NOMO-1 (cell line): ENCODE results near the gene ADAMTS1.

Experiments
- DNase-seq, 2 experiments: peaks; one replicate each; lab custom pipeline; 2025; ENCODE audit not compliant: unreplicated experiment in 2 of 2; lab: John Stamatoyannopoulos, UW

The ADAMTS1 gene

DNA sequence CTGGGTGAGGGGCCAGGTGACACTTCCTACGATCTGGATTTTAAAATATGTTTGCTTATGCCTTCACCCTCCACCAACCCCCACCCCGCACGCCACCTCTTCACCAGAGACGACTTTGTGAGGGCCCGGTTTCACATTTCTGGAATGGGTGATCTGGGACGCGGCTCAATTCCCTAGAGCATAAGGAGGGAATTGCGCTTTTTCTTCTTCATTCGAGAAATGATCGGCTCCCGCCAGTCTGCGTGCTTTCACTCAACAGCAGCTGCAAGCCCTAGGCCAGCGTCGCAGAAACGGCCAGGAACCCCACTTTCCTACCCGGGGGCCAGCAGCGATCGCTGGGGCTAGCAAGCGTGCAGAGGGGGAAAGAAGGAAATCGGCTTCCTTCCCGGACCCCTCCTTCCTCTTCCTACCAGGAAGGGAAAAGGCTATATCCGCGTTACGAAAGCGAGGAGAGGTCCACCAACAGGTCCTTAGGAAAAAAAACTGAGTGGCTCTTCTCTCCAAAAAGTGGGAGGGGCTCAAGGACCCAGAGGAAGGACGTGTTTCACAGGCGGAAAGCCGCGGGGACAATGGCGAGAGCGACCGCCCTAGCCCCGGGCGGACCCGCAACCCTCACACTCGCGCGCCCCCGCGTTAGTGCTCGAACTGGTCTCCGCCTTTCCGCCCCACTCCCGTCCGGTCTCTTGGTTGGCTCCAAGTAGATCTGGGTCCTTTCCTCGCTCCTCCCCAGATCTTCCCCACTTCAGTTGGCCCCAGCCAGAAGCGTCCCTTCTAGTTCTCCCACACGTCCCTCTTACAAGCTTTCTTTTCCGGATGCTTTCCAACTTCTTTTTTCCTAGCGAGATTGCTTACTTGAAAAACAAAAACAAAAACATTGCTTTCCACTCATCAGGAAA is 1.1 kb upstream of the ADAMTS1 start:
- peak; percentile 31 to 50 for DNase-seq

DNA sequence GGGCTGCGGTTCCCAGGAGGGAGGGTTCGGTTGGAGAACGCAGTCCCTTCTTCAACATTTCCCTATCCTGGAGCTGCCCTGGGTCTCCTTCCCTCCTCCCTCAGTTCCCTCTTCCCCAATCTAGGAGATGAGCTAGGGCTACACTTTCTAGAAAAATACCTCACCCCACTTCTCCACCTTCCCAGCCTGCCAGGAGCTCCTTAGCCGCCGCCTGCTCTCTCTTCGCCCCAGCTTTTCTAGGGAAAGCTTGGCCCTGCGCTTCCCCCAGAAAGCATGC is 488 bp upstream of the ADAMTS1 start:
- DNase-seq, result no peak

DNA sequence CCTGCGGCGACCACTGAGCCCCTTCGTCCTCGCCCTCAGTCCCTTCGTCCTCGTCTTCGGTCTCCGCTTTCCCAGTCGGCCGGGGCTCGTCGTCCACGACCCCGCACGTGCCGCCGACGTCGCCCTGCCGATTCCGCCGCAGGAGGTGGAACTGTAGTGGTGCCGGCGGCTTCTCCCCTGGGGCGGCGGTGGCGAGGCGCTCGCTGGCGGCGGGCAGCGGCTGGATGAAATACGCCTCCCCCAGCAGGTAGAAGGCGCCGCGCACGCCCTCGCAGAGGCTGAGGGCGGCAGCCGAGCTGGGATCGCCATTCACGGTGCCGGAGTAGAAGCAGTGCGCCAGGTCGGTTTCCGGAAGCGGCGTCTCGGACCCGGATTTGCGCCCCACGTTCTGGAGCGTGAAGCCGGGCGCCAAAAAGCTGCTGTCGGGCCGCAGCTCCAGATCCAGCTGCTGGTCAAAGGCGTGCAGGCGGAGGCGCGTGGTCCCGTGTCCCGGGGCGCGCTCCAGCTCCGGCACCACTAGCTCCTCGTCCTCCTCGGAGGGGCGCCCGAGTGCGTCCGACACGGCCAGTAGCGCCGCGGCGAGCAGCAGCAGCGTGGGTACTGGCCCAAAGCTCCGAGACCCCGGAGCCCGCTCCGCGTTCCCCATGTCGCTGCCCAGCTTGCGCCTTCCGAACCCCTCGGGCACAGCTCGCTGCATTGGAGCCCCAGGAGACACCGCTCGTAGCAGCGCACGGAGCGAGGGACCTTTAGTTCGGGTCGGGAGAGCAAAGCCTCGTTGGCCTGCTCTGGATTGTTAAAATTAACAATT is 747 bp downstream of the ADAMTS1 start:
- peak; percentile 26 to 27 for DNase-seq

DNA sequence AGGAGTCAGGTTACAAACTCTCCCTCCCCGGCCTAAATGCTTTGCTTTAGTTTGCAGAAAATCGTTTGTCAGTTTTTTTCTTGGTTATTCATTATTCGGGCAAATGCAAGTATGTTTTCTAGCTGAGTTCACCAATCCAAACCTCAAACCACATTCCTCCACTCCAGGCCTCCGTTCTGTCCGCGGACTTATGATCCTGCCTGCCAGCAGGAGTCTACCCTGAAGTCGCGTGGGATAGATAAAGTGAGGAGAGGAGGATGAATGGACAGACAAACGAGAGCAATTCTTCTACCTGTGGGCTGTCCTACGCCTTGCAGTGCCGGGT is 1.3 kb downstream of the ADAMTS1 start:
- DNase-seq, result peak in 1 of 2 experiments; percentile 37

DNA sequence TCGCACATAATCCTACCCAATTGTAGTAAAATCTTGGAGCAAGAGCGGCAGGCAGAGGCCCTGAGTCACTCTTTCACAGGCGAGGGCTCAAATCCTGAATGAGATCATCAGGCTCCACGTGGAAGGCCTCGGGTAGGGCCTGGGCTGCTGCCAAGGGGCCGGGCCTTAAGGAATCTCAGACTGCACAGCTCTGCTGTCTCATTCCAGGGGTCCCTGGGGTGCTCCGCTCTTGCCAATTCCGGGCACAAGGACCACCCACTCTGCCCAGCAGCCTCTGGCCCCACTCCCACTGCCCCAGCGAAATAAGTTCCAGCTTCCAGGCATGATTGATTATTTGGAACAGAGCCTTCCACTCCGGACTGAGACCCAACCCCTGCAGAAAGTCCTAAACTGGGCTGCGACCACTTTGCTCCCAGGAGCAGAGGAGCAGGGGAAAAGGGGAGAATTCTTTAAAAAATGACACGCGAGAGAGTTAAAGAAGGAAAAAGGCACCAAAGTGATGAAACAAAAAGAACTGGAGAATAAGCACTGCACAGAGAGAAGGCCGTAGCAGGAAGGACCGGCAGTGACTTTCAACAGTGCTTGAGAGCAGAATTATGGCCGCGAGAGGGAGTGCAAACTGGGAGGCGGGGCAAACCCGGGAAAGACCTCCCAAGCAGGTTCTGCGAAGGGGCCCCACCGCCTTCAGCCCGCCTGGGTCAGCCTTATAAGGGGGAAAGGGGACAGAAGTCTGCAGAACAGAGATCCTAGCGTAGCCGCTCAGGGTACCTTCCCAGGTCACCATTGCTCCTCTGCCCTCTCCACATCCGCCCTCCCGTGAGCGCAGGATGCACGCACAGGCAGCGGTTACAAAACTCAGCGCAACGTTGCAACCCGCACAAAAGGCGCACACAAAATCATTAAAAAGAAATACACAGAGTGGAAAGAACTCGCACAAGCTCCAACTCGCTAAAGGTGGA is 2.0 kb downstream of the ADAMTS1 start:
- peak; percentile 59 to 67 for DNase-seq

DNA sequence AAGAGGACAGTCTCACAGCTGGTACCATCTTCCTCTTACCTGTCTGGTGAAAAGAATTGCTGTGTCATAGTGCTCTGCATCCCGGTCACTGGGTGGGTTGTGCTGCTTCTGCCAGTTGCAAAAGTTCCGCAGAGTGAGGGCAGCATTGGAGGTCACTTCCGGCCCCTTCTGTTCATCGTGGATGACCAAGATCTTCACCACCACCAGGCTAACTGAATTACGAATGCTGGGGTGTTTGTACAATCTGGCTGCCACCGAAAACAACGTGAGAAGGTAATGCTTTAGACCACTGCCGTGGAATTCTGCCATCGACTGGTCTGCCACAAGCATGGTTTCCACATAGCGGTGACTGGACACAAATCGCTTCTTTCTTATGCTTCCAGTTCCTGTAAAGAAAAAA is 2.9 kb downstream of the ADAMTS1 start:
- no peak for DNase-seq

DNA sequence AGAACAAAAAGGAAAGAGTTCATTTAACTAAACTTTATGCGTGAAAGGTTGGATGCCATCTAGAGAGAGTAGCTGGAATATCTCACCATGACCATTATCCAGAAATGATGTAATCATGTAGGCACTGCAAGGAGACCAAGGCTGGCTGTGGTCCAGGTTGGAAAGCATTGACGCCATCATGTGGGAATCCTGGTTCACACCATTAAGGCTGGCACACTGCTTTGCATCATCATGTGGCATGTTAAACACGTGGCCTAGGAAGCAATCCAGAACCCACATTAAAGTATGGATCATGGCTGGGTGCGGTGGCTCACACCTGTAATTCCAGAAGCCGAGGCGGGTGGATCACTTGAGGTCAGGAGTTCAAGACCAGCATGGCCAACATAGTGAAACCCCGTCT is 4.3 kb downstream of the ADAMTS1 start:
- no peak for DNase-seq

DNA sequence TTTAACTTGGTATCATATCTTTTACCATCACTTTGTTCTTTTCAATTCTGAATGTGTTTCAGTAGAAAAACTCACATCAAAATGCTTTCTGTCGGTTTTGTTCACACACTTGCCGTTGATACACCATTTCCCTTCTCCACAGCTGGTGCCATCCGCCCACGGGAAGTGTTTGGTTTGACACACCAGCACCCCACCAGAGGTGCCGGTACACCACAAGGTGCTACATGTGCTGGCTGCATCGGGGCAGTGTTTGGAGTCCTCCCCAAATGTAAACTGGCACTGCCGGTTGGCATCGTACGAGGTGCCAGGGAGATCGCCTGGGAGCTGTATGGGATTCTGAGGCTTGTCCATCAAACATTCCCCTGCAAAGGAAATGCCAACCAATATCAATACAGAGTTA is 5.0 kb downstream of the ADAMTS1 start:
- no peak for DNase-seq

DNA sequence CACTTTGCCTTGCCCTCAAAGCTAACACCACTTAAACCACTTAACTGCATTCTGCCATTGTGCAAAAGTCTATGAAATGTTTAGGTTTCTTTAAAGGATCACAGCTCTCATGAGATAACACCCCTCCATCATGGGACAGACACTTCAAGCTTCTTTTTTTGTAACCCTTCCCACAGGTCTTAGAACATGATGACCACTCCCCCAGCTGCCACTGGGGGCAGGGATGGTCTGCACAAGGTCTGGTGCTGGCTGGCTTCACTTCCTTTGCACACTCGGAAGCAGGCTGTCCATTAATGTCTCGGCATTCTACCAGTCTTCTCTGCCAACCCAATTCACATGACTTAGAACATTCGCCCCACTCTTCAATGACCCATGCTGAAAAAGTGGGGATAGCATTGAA is 7.7 kb downstream of the ADAMTS1 start:
- no peak for DNase-seq

DNA sequence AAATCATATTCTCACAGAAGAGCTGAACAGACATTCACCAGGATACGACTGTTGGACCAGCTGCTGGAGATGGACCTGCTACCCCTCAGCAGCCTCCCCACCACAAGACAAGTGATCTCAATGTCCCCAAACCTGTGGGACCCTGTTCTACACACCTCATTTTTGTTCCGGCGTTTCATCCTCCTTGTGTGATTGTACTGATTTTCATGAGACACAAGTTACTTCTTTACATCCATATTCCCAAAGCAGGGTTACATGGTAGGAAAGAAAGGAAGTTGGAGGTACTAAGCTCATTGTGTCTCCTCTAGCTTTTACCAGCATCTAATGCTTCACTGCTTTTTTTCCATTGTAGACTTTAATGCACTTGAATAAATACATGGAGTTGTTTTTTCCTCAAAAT is 8.7 kb downstream of the ADAMTS1 start:
- no peak for DNase-seq

DNA sequence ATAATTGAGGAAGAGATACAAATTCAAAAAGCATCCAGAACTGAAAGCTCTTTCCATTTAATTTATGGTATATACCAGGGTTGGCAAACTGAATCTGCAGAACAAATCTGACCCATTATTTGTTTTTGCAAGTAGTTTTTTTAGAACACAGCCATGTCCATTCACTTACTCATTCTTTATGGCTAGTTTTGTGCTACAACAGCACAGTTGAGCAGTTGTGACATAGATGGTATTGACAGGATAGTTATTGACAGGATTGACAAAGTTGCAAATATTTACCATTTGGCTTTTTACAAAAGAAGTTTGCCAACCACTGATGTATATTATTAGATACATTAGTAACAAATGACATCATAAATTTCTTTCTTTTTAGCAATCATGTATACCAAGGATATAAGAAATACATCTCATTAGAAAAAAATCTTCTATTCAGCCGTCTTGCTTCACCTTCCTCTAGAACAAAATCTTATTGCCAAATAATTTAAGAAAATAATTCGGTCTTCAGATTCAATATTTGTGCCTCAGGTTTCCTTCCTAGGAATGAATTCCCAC is 9.4 kb downstream of the ADAMTS1 start:
- DNase-seq, result no peak

DNA sequence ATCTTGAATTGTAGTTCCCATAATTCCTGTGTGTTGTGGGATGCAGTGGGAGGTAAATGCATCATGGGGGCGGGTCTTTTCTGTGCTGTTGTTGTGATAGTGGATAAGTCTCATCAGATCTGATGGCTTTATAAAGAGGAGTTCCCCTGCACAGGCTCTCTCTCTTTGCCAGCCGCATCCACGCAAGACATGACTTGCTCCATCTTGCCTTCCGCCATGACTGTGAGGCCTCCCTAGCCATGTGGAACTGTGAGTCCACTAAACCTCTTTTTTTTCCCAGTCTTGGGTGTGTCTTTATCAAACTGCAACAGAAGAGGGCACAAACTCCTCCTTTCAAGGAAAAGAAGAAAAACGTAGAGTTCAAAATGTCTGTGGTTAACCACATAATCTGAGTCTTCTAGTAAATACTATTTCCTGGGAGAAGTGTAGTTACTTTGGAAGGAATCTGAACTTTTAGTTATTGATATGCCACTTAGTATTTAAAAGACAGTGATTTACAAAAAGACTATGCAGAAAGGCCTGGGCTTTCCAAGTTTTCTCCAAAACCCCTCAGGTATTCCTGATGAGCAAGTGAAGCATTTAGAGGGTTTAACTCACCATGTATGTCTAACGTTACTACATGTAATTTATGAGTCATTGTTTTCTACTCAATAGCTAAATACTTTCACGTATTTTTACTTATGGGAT is 10.0 kb downstream of the ADAMTS1 start:
- no peak for DNase-seq

DNA sequence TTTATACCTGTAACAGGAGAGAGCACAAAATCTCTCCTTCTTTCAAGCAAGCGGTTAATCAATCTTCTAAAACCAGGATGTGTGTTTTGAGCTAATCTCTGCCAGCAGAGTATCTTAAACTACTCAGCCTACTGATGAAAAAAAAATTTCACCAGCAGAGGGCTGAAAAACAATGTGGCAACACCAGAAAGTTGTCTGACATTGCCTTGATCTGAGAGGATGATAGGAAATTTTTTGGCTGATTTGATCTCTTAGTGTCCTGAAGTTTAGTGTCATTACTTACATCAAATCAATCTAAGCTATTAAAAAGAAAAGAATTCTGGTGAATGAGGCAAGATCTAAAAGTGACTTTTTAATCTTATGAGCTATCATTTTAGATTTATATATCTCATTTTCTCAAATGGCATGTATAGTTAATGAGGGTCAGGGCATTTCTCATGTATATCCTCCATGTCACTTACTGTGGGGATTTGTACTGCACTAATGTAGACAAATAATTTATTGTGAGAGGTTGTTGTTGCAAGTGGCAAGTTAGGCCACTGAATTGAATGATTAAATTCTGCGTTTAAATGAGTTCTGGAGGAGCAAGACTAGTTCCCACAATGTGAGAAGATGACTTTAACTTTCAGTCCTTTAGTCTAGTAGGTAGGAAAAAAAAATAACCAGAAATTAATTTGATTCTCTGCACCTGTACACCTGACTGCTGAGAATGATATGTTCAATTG is 10.9 kb downstream of the ADAMTS1 start:
- no peak for DNase-seq

DNA sequence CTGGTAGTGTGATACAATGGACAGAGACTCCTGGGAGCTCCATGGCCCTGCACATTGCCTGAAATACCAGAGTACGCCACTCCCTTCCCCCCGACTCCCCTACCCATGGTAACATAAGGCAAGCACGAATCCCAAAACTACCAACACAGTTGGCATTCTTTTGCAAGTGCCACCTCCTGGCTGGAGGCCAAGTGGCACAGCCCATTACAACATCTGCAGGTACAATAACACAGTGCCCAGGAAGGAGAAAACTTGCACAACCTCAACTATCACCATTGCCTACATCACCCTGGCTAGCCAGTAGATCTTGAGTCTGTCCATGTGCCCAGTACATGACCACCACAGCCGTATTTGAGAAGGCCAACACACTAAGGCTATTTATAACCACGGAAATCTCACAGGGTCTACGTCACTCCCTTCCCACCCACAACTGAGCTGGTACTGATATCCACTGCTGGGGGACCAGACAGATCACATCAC is 11.7 kb downstream of the ADAMTS1 start:
- no peak for DNase-seq

DNA sequence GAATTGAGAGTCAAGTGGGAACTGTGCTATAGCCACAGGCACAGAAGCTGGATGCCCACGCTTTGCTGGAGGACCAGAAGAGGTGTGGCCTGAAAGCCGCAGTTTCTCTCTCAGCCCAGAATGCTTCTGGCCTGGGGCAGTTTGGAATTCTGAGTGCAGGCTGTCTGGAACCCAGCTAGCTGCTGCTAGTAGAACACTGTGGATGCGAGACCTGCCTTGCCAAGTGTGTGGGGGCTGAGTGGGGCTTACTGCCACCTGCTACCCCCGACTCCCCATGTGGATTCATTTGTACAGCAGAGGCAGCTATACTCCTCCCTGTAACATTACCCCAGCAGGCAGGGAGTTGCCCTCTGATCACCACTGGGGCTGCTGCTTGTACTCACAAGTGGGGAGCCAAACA is 12.2 kb downstream of the ADAMTS1 start:
- DNase-seq, result no peak

DNA sequence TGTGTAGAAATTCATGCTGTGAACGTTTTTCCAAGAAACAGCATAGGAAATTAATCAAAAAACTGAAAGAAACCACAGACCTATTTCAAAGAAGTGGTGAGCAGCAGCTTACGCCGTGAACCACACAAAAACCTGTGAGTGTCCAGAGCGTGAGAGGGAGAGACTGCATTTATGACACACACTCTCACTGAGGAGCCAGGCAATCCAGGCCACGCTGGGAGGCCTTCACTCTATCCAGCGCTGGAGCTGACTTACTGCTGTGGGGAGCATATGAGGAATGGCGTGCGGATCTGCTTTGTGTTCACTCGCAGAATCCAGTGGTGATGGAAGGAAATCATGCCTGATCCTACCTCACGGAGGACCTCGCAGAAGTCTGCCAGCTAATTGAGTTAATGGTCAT is 12.7 kb downstream of the ADAMTS1 start:
- DNase-seq, result no peak

DNA sequence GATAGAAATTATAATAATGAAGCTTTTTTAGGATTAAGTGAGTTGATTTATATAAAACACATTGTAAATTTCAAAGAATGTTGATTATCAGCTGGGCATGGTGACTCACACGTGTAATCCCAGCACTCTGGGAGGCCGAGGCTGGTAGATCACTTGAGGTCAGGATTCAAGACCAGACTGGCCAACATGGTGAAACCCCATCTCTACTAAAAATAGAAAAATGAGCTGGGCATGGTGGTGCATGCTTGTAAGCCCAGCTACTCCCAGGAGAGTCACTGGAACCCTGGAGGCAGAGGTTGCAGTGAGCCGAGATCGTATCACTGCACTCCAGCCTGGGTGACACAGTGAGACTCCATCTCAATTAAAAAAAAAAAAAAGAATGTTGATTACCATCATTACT is 18.4 kb downstream of the ADAMTS1 start:
- DNase-seq, result no peak

DNA sequence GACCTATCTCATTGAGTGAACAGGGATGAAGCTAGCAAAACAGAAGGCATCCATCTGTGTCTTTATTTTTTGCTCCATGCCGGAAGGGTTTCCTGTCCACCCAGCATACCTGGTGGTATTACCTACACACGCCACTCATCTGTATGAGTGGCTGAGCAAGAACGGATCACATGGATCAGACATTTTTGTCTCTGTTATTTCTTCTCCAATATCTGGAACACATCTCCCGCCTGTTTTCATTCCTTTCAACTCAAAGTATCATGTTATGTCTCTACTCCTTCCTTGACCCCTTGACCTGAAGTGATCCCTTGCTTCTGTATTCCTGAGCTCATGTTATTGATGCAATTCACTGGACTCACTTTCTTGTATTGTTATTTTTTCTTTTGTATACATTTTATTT is 24.7 kb downstream of the ADAMTS1 start:
- DNase-seq, result no peak

DNA sequence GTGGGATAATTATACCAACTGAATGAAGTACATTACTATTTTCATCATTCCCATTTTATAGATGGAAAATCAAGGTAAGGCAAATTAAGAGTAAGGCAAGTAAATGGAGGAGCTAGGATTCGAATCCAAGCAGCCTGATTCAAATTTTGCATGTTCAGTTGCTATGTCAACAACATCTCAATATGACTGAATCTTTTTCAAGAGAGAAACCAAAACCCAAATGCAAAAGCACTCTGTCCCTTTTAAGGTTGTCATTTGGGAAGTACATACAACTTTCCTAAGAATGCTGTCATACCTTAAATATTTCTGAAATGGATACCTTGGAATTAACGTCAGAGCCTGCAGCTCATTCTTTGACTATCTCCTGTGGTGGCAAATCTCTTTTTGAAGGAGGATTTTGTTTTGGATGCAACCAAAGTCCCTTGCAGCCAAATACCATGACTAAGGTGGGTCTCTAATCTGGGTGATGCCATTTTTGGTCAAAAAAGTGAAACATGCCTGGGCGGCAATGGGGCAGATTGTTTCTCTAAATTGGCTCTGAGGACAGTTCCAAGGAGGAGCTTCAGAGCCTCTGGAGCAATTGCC is 25.4 kb downstream of the ADAMTS1 start:
- DNase-seq, result no peak
